ENCODE data around the gene DUSP5.

DNA sequence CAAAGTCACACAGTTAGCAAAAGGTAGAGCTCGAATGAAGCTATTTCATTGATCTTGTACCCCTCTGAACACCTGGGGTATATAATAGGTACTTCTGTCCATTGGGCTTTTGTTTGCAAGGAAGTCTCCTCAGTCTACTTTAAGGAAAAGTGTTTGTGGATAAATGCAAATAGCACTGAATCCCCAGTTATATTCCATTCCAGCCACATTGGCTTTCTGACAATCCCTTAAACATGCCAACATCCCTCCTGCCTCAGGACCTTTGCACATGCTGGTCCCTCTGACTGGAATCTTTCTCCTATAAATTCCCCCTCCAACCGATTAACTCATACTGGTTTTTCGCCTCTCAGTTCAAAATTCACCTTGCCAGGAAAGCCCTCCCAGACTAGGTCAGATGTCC is 17.1 kb downstream of the DUSP5 start:
- TF ChIP-seq POLR2AphosphoS5 (IDR thresholded peaks at IDR 0.05) (no peak), POLR2A (IDR thresholded peaks at IDR 0.05) (no peak)
